Astrocyte of the cerebellum (primary cell): ENCODE results near the gene MED8.
"Not testable (repeated sequence)": the region's sequence is repeated elsewhere in the genome, so short reads cannot be mapped to it uniquely, and the experiment has no call there.

ENCODE experiments used
- DNase-seq: peaks from one replicate; pipeline ENCODE4 v3.0.0-alpha.2; 2011; ENCODE audit warnings: low read depth
- H3K4me3 ChIP-seq: 2 replicates; pipeline ENCODE4 v1.5.1; 2011; ENCODE audit warnings: mild to moderate bottlenecking, low read depth, low read length, moderate library complexity
- in situ Hi-C: cut with HindIII; loops from 2 replicates; pipeline ENCODE4 v1.10.0; 2017; ENCODE audit warnings: low sequenced_read_pairs
- TF ChIP-seq, protein P1 (sequence below): IDR thresholded peaks from 2 replicates; pipeline ENCODE4 v1.5.1; 2012; ENCODE audit warnings: low read length, low read depth, moderate library complexity, mild to moderate bottlenecking; ENCODE audit errors: missing control alignments

MED8 gene

DNA sequence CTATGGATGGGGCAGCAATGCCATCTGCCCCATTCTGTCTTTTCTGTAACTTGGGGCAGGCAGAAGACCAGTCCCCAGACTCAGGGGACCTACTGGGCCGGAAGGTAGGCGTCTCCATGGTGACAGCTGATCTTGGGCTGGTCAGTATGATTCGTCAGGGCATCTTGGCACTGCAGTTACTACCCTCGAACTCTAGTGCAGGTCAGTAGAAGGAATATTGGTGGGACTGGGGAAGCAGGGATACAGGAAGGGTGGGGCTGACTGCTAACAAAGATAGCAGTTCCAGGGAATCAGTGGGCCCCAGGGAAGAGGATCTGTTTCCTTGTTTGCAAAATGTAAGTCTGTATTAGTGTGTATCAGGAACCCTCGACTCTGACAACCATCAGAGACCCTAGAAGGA lies 26.3 kb upstream of the MED8 start:
- TF ChIP-seq, protein P1, sequence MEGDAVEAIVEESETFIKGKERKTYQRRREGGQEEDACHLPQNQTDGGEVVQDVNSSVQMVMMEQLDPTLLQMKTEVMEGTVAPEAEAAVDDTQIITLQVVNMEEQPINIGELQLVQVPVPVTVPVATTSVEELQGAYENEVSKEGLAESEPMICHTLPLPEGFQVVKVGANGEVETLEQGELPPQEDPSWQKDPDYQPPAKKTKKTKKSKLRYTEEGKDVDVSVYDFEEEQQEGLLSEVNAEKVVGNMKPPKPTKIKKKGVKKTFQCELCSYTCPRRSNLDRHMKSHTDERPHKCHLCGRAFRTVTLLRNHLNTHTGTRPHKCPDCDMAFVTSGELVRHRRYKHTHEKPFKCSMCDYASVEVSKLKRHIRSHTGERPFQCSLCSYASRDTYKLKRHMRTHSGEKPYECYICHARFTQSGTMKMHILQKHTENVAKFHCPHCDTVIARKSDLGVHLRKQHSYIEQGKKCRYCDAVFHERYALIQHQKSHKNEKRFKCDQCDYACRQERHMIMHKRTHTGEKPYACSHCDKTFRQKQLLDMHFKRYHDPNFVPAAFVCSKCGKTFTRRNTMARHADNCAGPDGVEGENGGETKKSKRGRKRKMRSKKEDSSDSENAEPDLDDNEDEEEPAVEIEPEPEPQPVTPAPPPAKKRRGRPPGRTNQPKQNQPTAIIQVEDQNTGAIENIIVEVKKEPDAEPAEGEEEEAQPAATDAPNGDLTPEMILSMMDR, result no peak
- DNase-seq, result no peak
- no peak overlapping the region for H3K4me3 ChIP-seq
- in situ Hi-C loops, result no loop called here

GRCh38 chr1:43414634-43415223 lies 25.1 kb upstream of the MED8 start:
- H3K4me3 ChIP-seq, result no peak overlapping the region
- in situ Hi-C loops, result no loop called here
- DNase-seq, result peak; percentile 18
- TF ChIP-seq, protein P1, result peak; percentile 69

- H3K4me3 ChIP-seq, in situ Hi-C loops, DNase-seq: not testable (repeated sequence)
These were observed 23.8 kb upstream of the MED8 start for GRCh38 chr1:43413426-43413825.

DNA sequence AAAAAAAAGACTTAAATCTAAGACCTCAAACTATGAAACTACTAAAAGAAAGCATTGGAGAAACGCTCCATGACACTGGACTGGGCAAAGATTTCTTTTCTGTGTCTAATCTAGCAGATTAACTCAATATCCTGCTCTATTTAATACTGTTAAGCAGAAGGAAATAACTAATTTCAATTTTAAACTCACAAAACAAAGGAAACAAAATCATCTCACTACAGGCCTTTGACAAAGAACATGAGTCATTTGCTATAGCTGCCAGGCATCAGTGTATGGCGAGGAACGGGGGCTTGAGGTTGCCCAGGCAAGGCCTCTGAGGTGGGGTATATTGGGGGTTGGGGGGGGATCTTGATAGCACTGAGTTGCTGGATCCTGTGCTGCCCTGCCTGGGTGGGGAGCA lies 21.0 kb upstream of the MED8 start:
- DNase-seq, result no peak
- in situ Hi-C loops, result no loop called here
- TF ChIP-seq, protein P1, result no peak
- H3K4me3 ChIP-seq, result no peak overlapping the region

DNA sequence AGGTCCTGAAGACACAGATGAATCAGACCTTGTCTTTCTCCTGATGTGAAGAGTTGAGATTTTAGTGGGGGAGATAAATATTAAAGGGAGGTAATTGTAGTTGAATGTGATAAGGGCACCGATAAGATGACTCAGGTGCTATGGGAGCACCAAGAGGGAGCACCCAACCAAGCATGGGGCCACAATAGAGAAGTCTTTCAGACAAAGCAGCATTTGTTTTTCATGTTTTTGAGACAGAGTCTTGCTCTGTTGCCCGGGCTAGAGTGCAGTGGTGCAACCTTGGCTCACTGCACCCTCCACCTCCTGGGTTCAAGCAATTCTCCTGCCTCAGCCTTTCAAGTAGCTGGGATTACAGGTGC lies 16.3 kb upstream of the MED8 start:
- in situ Hi-C loops, result no loop called here

DNA sequence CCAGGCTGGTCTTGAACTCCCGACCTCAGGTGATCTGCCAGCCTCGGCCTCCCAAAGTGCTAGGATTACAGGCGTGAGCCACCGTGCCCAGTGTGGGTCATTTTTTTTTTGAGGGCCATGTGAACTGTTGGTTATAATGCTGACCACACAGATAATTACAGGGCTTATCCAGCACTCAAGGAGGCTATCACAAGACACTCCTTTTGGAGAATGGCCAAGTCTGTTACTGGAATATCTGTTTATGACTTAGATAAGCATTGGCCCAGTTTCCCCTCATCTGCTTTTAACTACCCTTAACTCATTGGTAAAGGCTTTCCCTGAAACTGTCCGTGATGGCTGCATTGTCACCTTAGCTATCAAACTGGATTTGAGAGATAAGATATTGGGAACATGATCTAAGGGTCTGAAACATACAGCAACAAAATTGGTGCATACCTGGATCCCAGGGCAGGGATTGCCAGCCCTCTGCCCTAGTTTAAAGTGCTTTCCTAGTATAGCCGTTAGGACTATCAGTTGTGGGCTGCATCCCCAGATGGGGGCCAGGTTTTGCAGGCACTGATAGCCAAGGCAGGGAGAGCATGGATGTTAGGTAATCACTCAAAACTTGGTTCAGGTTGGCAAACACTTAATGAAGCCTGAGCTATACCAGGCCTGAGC lies 15.7 kb upstream of the MED8 start:
- no peak for DNase-seq
- H3K4me3 ChIP-seq, result no peak overlapping the region
- TF ChIP-seq, protein P1, result no peak
- in situ Hi-C loops, result no loop called here

More for the DNA sequence above, 16.3 kb upstream of the MED8 start:
- no peak overlapping the region for H3K4me3 ChIP-seq
- no peak for DNase-seq
- TF ChIP-seq, protein P1, result no peak

DNA sequence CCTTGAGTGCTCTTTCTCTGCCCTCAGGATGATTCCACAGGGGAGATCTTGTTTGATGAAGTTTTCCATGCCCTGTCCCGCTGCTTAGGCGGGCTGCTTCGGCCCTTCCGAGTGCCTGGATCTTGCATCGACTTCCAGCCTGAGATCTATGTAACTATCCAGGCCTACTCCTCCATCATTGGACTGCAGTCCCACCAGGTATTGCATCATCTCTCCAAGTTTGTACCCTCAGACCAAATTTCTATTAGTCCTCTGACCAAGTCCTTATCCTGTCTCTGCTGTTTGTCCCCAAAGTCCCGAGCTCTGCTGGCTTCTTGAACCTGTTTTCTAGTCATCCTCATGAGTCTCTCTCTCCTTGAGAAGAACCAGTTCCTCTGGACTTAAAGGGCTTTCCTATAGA lies 14.8 kb upstream of the MED8 start:
- TF ChIP-seq, protein P1, result no peak
- no peak for DNase-seq
- H3K4me3 ChIP-seq, result no peak overlapping the region
- in situ Hi-C loops, result no loop called here
